Lung (tissue), 12 donors: ENCODE data around the gene KICS2. TPM values are rescaled to one million over a fixed set of nuclear protein-coding genes. Genes with fewer than 3 reads are reported as not detected.

ENCODE experiments used
- ATAC-seq: fragments of 200-7000 bp; cut with Tn5 transposase; one replicate; pipeline ENCODE4 v1.9.1; 2020; ENCODE audit warnings: moderate number of reproducible peaks; ENCODE audit not compliant: insufficient read depth, low FRiP score
- DNase-seq, 3 donors: peaks; one replicate each; pipeline ENCODE4 v3.0.0-alpha.2; 2013 to 2017
- H3K27ac ChIP-seq, 2 donors: one replicate each; pipeline ENCODE4 v1.5.1; 2013; ENCODE audit warnings: mild to moderate bottlenecking in 2 of 2, moderate library complexity in 2 of 2, control low read depth in 1 of 2, inconsistent platforms in 1 of 2, low read depth in 1 of 2, low read length in 1 of 2
- H3K27me3 ChIP-seq, 3 donors: one replicate each; pipeline ENCODE4 v1.5.1; 2013; ENCODE audit warnings: low read length in 2 of 3; ENCODE audit not compliant: control insufficient read depth in 3 of 3, insufficient read depth in 3 of 3
- H3K36me3 ChIP-seq, 4 donors: one replicate each; pipeline ENCODE4 v1.5.1; 2013; ENCODE audit warnings: low read length in 4 of 4, mild to moderate bottlenecking in 1 of 4, moderate library complexity in 1 of 4; ENCODE audit not compliant: control insufficient read depth in 4 of 4, insufficient read depth in 4 of 4
- H3K4me1 ChIP-seq, 5 donors: one replicate each; pipeline ENCODE4 v1.5.1; 2013; ENCODE audit warnings: low read length in 5 of 5, mild to moderate bottlenecking in 2 of 5, moderate library complexity in 1 of 5; ENCODE audit not compliant: control insufficient read depth in 5 of 5, insufficient read depth in 5 of 5
- H3K4me3 ChIP-seq: one replicate; pipeline ENCODE4 v1.5.1; 2013; ENCODE audit warnings: mild to moderate bottlenecking, control low read depth, moderate library complexity
- H3K9ac ChIP-seq, 2 donors: one replicate each; pipeline ENCODE4 v1.5.1; 2013; ENCODE audit warnings: low read length in 2 of 2, control low read depth in 1 of 2; ENCODE audit not compliant: insufficient read depth in 1 of 2
- H3K9me3 ChIP-seq, 4 donors: one replicate each; pipeline ENCODE4 v1.5.1; 2013; ENCODE audit warnings: low read length in 3 of 4, mild to moderate bottlenecking in 1 of 4, moderate library complexity in 1 of 4; ENCODE audit not compliant: control insufficient read depth in 4 of 4, insufficient read depth in 3 of 4
- WGBS, 2 donors: extraction: QIAGEN DNeasy Blood & Tissue Kit; methylation state at CpG; one replicate each; pipeline ENCODE4 v1.1.7; 2013; 5-methylcytosine and 5-hydroxymethylcytosine counted together
- polyA plus RNA-seq, 2 donors: library from polyadenylated mRNA; stranded (reverse); fragments of 200-250 nt; gene quantifications; one replicate each; pipeline ENCODE4 v1.2.1, GENCODE V29; 2013
- total RNA-seq, 2 donors: library from RNA; depleted of rRNA in 1 of 2; stranded (reverse); fragments of >200 nt in 1 of 2; gene quantifications; one replicate each; pipeline ENCODE4 v1.2.1, GENCODE V29; 2014 to 2021
- TF ChIP-seq, protein P1 (sequence below): IDR thresholded peaks from 2 replicates; pipeline ENCODE4 v1.5.1; 2012; ENCODE audit warnings: mild to moderate bottlenecking; ENCODE audit errors: control extremely low read depth, extremely low read depth
- donor health status: control.
- donor health status: control.
- donor health status: Bipolar disorder and iron deficiency.
- donor health status: healthy.
- donor health status: DM: yes; HTN: yes; CAD: no.

Gene KICS2
- total and polyA plus RNA-seq, 4 donors: 3.4 to 8.2 (median 5.9) TPM

DNA sequence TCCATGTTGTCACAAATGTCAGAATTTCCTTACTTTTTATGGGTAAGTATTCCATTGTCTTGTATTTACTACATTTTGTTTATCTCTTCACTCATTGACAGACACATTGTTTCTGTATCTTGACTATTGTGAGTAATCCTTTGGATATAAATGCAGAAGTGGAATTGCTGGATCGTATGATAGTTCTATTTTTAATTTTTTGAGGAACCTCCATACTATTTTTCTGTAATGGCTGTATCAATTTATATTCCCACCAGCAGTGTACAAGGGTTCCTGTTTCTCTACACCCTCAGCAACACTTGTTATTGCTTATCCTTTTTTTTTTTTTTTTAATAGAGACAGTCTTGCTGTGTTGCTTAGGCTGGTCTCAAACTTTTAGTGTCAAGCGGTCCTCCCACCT, 3.5 kb upstream of the KICS2 start:
- Histone ChIP-seq H3K9me3 (no peaks in the 10 kb centered on the region), H3K27me3 (no peaks in the 10 kb centered on the region), H3K4me3 (no peak overlapping the region), H3K36me3 (no peaks in the 10 kb centered on the region), H3K9ac (no peak overlapping the region), H3K4me1 (peaks cover 0 to 6% (median 0%) of the 10 kb centered on the region in 5 donors), H3K27ac (no peak overlapping the region)
- DNase-seq (no peak), ATAC-seq (no peak)
- TF ChIP-seq, protein P1, sequence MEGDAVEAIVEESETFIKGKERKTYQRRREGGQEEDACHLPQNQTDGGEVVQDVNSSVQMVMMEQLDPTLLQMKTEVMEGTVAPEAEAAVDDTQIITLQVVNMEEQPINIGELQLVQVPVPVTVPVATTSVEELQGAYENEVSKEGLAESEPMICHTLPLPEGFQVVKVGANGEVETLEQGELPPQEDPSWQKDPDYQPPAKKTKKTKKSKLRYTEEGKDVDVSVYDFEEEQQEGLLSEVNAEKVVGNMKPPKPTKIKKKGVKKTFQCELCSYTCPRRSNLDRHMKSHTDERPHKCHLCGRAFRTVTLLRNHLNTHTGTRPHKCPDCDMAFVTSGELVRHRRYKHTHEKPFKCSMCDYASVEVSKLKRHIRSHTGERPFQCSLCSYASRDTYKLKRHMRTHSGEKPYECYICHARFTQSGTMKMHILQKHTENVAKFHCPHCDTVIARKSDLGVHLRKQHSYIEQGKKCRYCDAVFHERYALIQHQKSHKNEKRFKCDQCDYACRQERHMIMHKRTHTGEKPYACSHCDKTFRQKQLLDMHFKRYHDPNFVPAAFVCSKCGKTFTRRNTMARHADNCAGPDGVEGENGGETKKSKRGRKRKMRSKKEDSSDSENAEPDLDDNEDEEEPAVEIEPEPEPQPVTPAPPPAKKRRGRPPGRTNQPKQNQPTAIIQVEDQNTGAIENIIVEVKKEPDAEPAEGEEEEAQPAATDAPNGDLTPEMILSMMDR: no peak
- 13 to 36% methylated on average over 2 of the region's 2 CpGs for WGBS, 2 donors

DNA sequence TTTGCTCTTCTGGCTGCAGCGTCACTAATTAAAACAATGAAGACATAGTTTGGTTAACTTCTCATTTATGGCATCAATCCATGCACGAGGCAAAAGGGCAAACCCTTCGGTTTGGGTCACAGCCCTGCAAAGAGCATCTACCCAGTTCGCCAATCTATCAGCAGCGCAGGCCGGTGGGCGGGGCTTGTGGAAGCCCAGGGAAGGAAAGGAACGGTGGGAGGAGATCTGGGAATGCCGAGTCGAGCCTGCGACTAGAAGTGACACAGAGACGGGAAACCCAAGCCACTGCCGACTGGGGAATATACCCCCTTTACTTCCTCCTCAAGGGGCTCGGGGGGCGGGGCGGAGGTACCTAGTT, 466 bp downstream of the KICS2 start:
- TF ChIP-seq, protein P1: no peak
- peak; percentile 91 for ATAC-seq
- H3K4me1 ChIP-seq: peaks cover 0 to 6% (median 3%) of the 10 kb centered on the region in 5 donors
- H3K27me3 ChIP-seq: no peaks in the 10 kb centered on the region
- peak; percentile 85 to 89 (median 88) for DNase-seq
- WGBS, 2 donors: 0% methylated on average over 16 of the region's 16 CpGs
- no peaks in the 10 kb centered on the region for H3K36me3 ChIP-seq
- peak overlapping the region; percentile 50 to 57 for H3K9ac ChIP-seq
- no peaks in the 10 kb centered on the region for H3K9me3 ChIP-seq
- peak overlapping the region; percentile 93 to 98 for H3K27ac ChIP-seq
- H3K4me3 ChIP-seq: peak overlapping the region; percentile 85

DNA sequence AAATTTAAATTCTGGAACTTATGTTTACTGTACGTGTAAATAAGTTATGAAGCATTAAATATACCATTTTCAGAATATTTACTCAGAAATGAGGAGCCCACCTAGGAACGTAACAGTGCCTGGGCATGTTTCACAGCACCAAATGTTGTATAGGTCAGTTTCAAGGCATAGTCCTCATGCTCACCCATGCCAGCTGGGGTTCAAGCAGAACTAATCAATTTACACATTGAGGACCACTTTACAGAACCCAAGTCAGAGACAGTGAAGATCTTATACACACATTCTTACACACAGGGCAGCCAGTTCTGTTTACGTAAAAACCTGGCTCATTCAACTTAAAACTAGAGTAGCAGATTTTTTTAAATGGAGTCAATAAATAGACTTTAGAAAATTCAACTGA, 2.0 kb downstream of the KICS2 start:
- Histone ChIP-seq H3K27ac (no peak overlapping the region), H3K9me3 (no peaks in the 10 kb centered on the region), H3K4me3 (no peak overlapping the region), H3K9ac (no peak overlapping the region), H3K4me1 (peaks cover 0 to 6% (median 3%) of the 10 kb centered on the region in 5 donors), H3K27me3 (no peaks in the 10 kb centered on the region), H3K36me3 (no peaks in the 10 kb centered on the region)
- DNase-seq: no peak
- ATAC-seq: no peak
- 95 to 97% methylated on average over 3 of the region's 3 CpGs for WGBS, 2 donors
- TF ChIP-seq, protein P1: no peak

DNA sequence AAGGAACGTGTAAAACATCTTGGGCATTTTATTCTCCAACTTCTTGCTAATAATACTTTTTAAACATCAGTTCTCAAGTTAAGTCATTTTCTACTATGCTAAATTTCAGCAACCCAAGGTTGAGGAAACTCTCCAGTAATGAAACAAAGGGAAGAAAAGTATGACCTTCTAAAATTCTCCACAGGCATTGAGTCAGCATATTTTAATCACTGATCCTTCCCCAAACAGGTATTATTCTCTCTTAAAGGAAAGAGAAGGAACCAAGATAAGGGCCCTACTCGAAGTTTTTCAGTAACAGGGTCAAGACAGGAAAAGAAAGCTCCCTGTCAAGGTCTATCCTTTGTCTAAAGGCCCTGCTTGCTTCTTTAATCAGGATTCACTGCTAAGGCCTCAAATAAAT, 3.0 kb downstream of the KICS2 start:
- H3K27me3 ChIP-seq: no peaks in the 10 kb centered on the region
- H3K9me3 ChIP-seq: no peaks in the 10 kb centered on the region
- no peak for DNase-seq
- H3K36me3 ChIP-seq: peaks cover 0 to under 1% (median 0%) of the 10 kb centered on the region in 4 donors
- no peak overlapping the region for H3K4me3 ChIP-seq
- no peak overlapping the region for H3K27ac ChIP-seq
- no peak for ATAC-seq
- no peak overlapping the region for H3K9ac ChIP-seq
- TF ChIP-seq, protein P1: no peak
- peaks cover 0 to 6% (median 3%) of the 10 kb centered on the region in 5 donors for H3K4me1 ChIP-seq
- 16 to 39% methylated on average over 2 of the region's 2 CpGs for WGBS, 2 donors
